Natural killer cell (primary cell): ENCODE measurements around the gene RBFOX2. TPM values are rescaled to one million over a fixed set of nuclear protein-coding genes. Genes with fewer than 3 reads are reported as not detected.

Experiments
- ATAC-seq, 3 donors: fragments of 150-1000 bp in 2 of 3; fragments of 200-7000 bp in 1 of 3; cut with Tn5 transposase; 1 replicate in 1 of 3; 2 replicates in 2 of 3; pipeline ENCODE4 v1.10.0; 2021; ENCODE audit warnings: mild to moderate bottlenecking in 2 of 3, moderate library complexity in 2 of 3
- DNase-seq, 2 donors: peaks; one replicate each; pipeline versions ENCODE4 v3.0.0 to v3.0.0-alpha.2; 2013 to 2021; ENCODE audit warnings: mixed read lengths in 1 of 2
- H3K27ac ChIP-seq: one replicate; pipeline ENCODE4 v1.5.1; 2013; ENCODE audit warnings: mild to moderate bottlenecking, low read length
- H3K27me3 ChIP-seq: one replicate; pipeline ENCODE4 v1.6.1; 2013; ENCODE audit warnings: low read length; ENCODE audit not compliant: control insufficient read depth, insufficient read depth
- H3K36me3 ChIP-seq: one replicate; pipeline ENCODE4 v1.6.1; 2013; ENCODE audit warnings: low read length; ENCODE audit not compliant: control insufficient read depth, insufficient read depth
- H3K4me1 ChIP-seq: one replicate; pipeline ENCODE4 v1.6.1; 2013; ENCODE audit warnings: low read length; ENCODE audit not compliant: control insufficient read depth, insufficient read depth
- H3K4me3 ChIP-seq: one replicate; pipeline ENCODE4 v1.5.1; 2013; ENCODE audit warnings: low read length
- H3K9me3 ChIP-seq: one replicate; pipeline ENCODE4 v1.6.1; 2013; ENCODE audit warnings: low read length; ENCODE audit not compliant: control insufficient read depth, insufficient read depth
- H3K27ac Mint-ChIP-seq, 2 donors: one replicate each; pipeline ENCODE4 v1.8.0; 2022; ENCODE audit warnings: mild to moderate bottlenecking in 2 of 2, mixed read lengths in 2 of 2, moderate library complexity in 1 of 2
- H3K27me3 Mint-ChIP-seq, 2 donors: one replicate each; pipeline ENCODE4 v1.8.0; 2022; ENCODE audit warnings: low read depth in 2 of 2, mixed read lengths in 2 of 2
- H3K36me3 Mint-ChIP-seq: one replicate; pipeline ENCODE4 v1.8.0; 2022; ENCODE audit warnings: mixed read lengths
- H3K4me1 Mint-ChIP-seq, 2 donors: one replicate each; pipeline ENCODE4 v1.8.0; 2022; ENCODE audit warnings: mixed read lengths in 2 of 2
- H3K4me3 Mint-ChIP-seq: one replicate; pipeline ENCODE4 v1.8.0; 2022; ENCODE audit warnings: mild to moderate bottlenecking, moderate library complexity, mixed read lengths
- H3K9me3 Mint-ChIP-seq, 2 donors: one replicate each; pipeline ENCODE4 v1.8.0; 2022; ENCODE audit warnings: mixed read lengths in 2 of 2
- CTCF ChIP-seq: fragments of 200-600 bp; IDR thresholded peaks from one replicate; pipeline ENCODE4 v1.8.0; 2022; ENCODE audit warnings: antibody characterized with exemption
- WGBS: methylation state at CpG from one replicate; pipeline ENCODE4 v1.1.7; 2013; ENCODE audit warnings: missing lambda C conversion rate; ENCODE audit not compliant: insufficient coverage; 5-methylcytosine and 5-hydroxymethylcytosine counted together
- intact Hi-C: fragments of 100-400 bp; cut with micrococcal nuclease; formaldehyde crosslinking; loops from one replicate; pipeline ENCODE4 v1.14.2; 2022
- total RNA-seq, 4 donors: library from RNA; stranded (reverse); fragments of 120-200 nt in 1 of 4; gene quantifications; one replicate each; pipeline versions ENCODE4 v1.2.3 to v1.2.4, GENCODE V29; 2013 to 2022

The RBFOX2 gene
- total RNA-seq, 3 donors from 2014 or later (not counting 1 experiment from before 2014, with no cell fraction given) = 1.0 to 4.7 (median 3.0) TPM

GRCh38 chr22:35752863-35753189, 275.8 kb downstream of the RBFOX2 start:
- Mint-ChIP-seq H3K27ac (no peak overlapping the region), H3K9me3 (no peaks in the 10 kb centered on the region), H3K36me3 (no peaks in the 10 kb centered on the region), H3K27me3 (no peaks in the 10 kb centered on the region), H3K4me3 (no peak overlapping the region), H3K4me1 (no peaks in the 10 kb centered on the region)
- Histone ChIP-seq H3K9me3 (no peaks in the 10 kb centered on the region), H3K36me3 (no peaks in the 10 kb centered on the region), H3K27ac (no peak overlapping the region), H3K4me3 (no peak overlapping the region), H3K27me3 (no peaks in the 10 kb centered on the region), H3K4me1 (no peaks in the 10 kb centered on the region)
- intact Hi-C loops = no loop called here
- TF ChIP-seq CTCF = no peak
- 86% methylated on average over 2 of the region's 3 CpGs for WGBS
- ATAC-seq (no peak), DNase-seq (no peak)

- intact Hi-C loops = no loop called here
- no peak for ATAC-seq
- H3K27me3 ChIP-seq = no peaks in the 10 kb centered on the region
- H3K27me3 Mint-ChIP-seq = no peaks in the 10 kb centered on the region
- H3K4me1 ChIP-seq = no peaks in the 10 kb centered on the region
- H3K27ac Mint-ChIP-seq = no peak overlapping the region
- 41% methylated on average over 5 of the region's 5 CpGs for WGBS
- H3K36me3 ChIP-seq = no peaks in the 10 kb centered on the region
- TF ChIP-seq CTCF = no peak
- no peaks in the 10 kb centered on the region for H3K36me3 Mint-ChIP-seq
- H3K4me1 Mint-ChIP-seq = no peaks in the 10 kb centered on the region
- no peaks in the 10 kb centered on the region for H3K9me3 ChIP-seq
- no peak for DNase-seq
- no peak overlapping the region for H3K4me3 ChIP-seq
- H3K27ac ChIP-seq = no peak overlapping the region
- H3K4me3 Mint-ChIP-seq = no peak overlapping the region
- no peaks in the 10 kb centered on the region for H3K9me3 Mint-ChIP-seq
These were observed 276.4 kb downstream of the RBFOX2 start for GRCh38 chr22:35752006-35752862.

GRCh38 chr22:35749808-35750207, 278.8 kb downstream of the RBFOX2 start:
- no peak for DNase-seq
- no peaks in the 10 kb centered on the region for H3K27me3 Mint-ChIP-seq

More at GRCh38 chr22:35749808-35750207, 278.8 kb downstream of the RBFOX2 start:
- 68% methylated on average over 10 of the region's 10 CpGs for WGBS
- TF ChIP-seq CTCF = no peak
- Mint-ChIP-seq H3K27ac (no peak overlapping the region), H3K4me3 (no peak overlapping the region), H3K4me1 (no peaks in the 10 kb centered on the region), H3K36me3 (no peaks in the 10 kb centered on the region), H3K9me3 (no peaks in the 10 kb centered on the region)
- no peak overlapping the region for H3K27ac ChIP-seq
- no peak for ATAC-seq
- no peaks in the 10 kb centered on the region for H3K36me3 ChIP-seq
- no peaks in the 10 kb centered on the region for H3K9me3 ChIP-seq
- no peaks in the 10 kb centered on the region for H3K27me3 ChIP-seq
- no peak overlapping the region for H3K4me3 ChIP-seq
- H3K4me1 ChIP-seq = no peaks in the 10 kb centered on the region
- intact Hi-C loops = no loop called here
